Measurements from ENCODE around the gene FASN. TPM values are rescaled to one million over a fixed set of nuclear protein-coding genes. Genes with fewer than 3 reads are reported as not detected.

FASN gene
- total and polyA plus RNA-seq, 2 of the 13 experiments (the other 11 are each of a cell fraction or from before 2014, with no cell fraction given), result 51.7 to 101 TPM

GRCh38 chr17:82097184-82097918, 685 bp downstream of the FASN start (continued):
- no peak; the same call in 1 of the 2 replicates for TF ChIP-seq KLF15 (CRISPR knock-in tag; IDR thresholded peaks at IDR 0.05; ENCODE audit: borderline replicate concordance)
- no peak for TF ChIP-seq RFXAP (CRISPR knock-in tag; IDR thresholded peaks at IDR 0.05; ENCODE audit: borderline replicate concordance)
- peak; percentile 63 for TF ChIP-seq ZNF501 (CRISPR knock-in tag; IDR thresholded peaks at IDR 0.05)
- TF ChIP-seq BHLHE40 (IDR thresholded peaks at IDR 0.05; ENCODE audit: low read length), result no peak
- TF ChIP-seq MED8 (CRISPR knock-in tag; IDR thresholded peaks at IDR 0.05; ENCODE audit: insufficient replicate concordance), result peak; percentile 28
- TF ChIP-seq WIZ (CRISPR knock-in tag; IDR thresholded peaks at IDR 0.05), result no peak
- no peak for TF ChIP-seq BCLAF1 (IDR thresholded peaks at IDR 0.05)
- TF ChIP-seq RNF2 (conservative IDR thresholded peaks at IDR 0.05; ENCODE audit: low read depth), result no peak; the same call in 1 of the 2 replicates
- peak; percentile 1; the same call in 1 of the 2 replicates for TF ChIP-seq ZNF740 (CRISPR knock-in tag; IDR thresholded peaks at IDR 0.05)
- TF ChIP-seq ZNF790 (CRISPR knock-in tag; IDR thresholded peaks at IDR 0.05; ENCODE audit: borderline replicate concordance), result no peak; the same call in 1 of the 2 replicates
- peak; percentile 56; the same call in 1 of the 2 replicates for TF ChIP-seq EEA1 (CRISPR knock-in tag; IDR thresholded peaks at IDR 0.05; ENCODE audit: borderline replicate concordance)
- TF ChIP-seq FOXP1 (IDR thresholded peaks at IDR 0.05), result no peak
- no peak for TF ChIP-seq FOXP1 (CRISPR knock-in tag; IDR thresholded peaks at IDR 0.05)
- no peak for TF ChIP-seq PBX2 (CRISPR knock-in tag; IDR thresholded peaks at IDR 0.05)
- no peak for TF ChIP-seq CCAR2 (optimal IDR thresholded peaks at IDR 0.05; ENCODE audit: low read depth, low read length)
- TF ChIP-seq BCL3 (CRISPR knock-in tag; IDR thresholded peaks at IDR 0.05), result no peak
- TF ChIP-seq ZNF276 (CRISPR knock-in tag; IDR thresholded peaks at IDR 0.05; ENCODE audit: low read depth), result no peak
- no peak for TF ChIP-seq PCBP2 (optimal IDR thresholded peaks at IDR 0.05; ENCODE audit: low read depth, low read length, poor library complexity, severe bottlenecking)
- TF ChIP-seq ZFP62 (CRISPR knock-in tag; IDR thresholded peaks at IDR 0.05), result no peak
- peak; percentile 74; the same call in 1 of the 2 replicates for TF ChIP-seq ATF5 (CRISPR knock-in tag; IDR thresholded peaks at IDR 0.05; ENCODE audit: low read depth)

Measured in HepG2 (cell line).